T-helper 9 cell (primary cell): ENCODE results near the gene OR52I2.

Experiments used
- DNase-seq: peaks from one replicate; pipeline ENCODE4 v3.0.0-alpha.2; 2020
- total RNA-seq, 2 donors: gene quantifications; one replicate each; lab custom pipeline; 2026; lab: John Stamatoyannopoulos, UW

OR52I2 gene
- total RNA-seq, result 0 reads per million in 2 donors

GRCh38 chr11:4581443-4581842, at the start of gene OR52I2:
TSS of gene OR52I2 (plus strand) at chr11:4581743.
- no peak for DNase-seq

- DNase-seq, result peak; percentile 11
Measured at GRCh38 chr11:4539603-4540219, 41.8 kb upstream of the OR52I2 start.

- DNase-seq, result no peak
Measured at GRCh38 chr11:4541071-4541470, 40.5 kb upstream of the OR52I2 start.

GRCh38 chr11:4543561-4543960, 38.0 kb upstream of the OR52I2 start:
- DNase-seq, result no peak

- no peak for DNase-seq
Measured at GRCh38 chr11:4544891-4545290, 36.7 kb upstream of the OR52I2 start, which contains the start of gene OR52M1. TSS of gene OR52M1 (plus strand) at chr11:4545191. CDS start at chr11:4545191, 0 bp downstream.

GRCh38 chr11:4546878-4547277, 34.7 kb upstream of the OR52I2 start:
- DNase-seq, result no peak

- DNase-seq, result no peak
Measured at GRCh38 chr11:4547416-4547815, 34.1 kb upstream of the OR52I2 start.

- DNase-seq, result no peak
Measured at GRCh38 chr11:4551346-4551979, 30.1 kb upstream of the OR52I2 start.

- no peak for DNase-seq
Measured at GRCh38 chr11:4559527-4560440, 21.8 kb upstream of the OR52I2 start.

GRCh38 chr11:4560467-4560866, 21.1 kb upstream of the OR52I2 start:
- DNase-seq, result no peak

GRCh38 chr11:4565371-4565770, 16.2 kb upstream of the OR52I2 start:
- no peak for DNase-seq

GRCh38 chr11:4569075-4569474, 12.5 kb upstream of the OR52I2 start:
- DNase-seq, result no peak

- DNase-seq, result no peak
Measured at GRCh38 chr11:4576880-4577279, 4.7 kb upstream of the OR52I2 start.

- DNase-seq, result no peak
Measured at GRCh38 chr11:4577761-4578160, 3.8 kb upstream of the OR52I2 start.

GRCh38 chr11:4578624-4579023, 2.9 kb upstream of the OR52I2 start:
- DNase-seq, result no peak

- no peak for DNase-seq
Measured at GRCh38 chr11:4580124-4580523, 1.4 kb upstream of the OR52I2 start.

GRCh38 chr11:4589017-4589416, 7.5 kb downstream of the OR52I2 start:
- DNase-seq, result no peak

GRCh38 chr11:4593739-4594138, 12.2 kb downstream of the OR52I2 start, which contains the start of gene OR52I1:
TSS of gene OR52I1 (plus strand) at chr11:4594039. CDS start at chr11:4594039, 0 bp downstream.
- DNase-seq, result no peak

GRCh38 chr11:4605057-4605456, 23.5 kb downstream of the OR52I2 start:
- no peak for DNase-seq

GRCh38 chr11:4606231-4607015, 24.9 kb downstream of the OR52I2 start:
- no peak for DNase-seq

- no peak for DNase-seq
Measured at GRCh38 chr11:4607096-4607495, 25.6 kb downstream of the OR52I2 start.
